Neuronal stem cell (in vitro differentiated cells): ENCODE results near the gene DCLK1.

Experiments
- DNase-seq: peaks from one replicate; pipeline ENCODE4 v3.0.0-alpha.2; 2013; ENCODE audit warnings: low spot score
- H2AFZ ChIP-seq: one replicate; pipeline ENCODE4 v1.6.1; 2013; ENCODE audit warnings: mild to moderate bottlenecking, low read length, inconsistent platforms
- H2AK5ac ChIP-seq: 2 replicates; pipeline ENCODE4 v1.6.1; 2013; ENCODE audit warnings: low read depth, mild to moderate bottlenecking, inconsistent platforms, low read length, moderate library complexity, mixed read lengths
- H2BK120ac ChIP-seq: 2 replicates; pipeline ENCODE4 v1.6.1; 2013; ENCODE audit warnings: low read depth, mild to moderate bottlenecking, inconsistent platforms, low read length, moderate library complexity, mixed read lengths
- H2BK12ac ChIP-seq: one replicate; pipeline ENCODE4 v1.6.1; 2013; ENCODE audit warnings: low read length, inconsistent platforms
- H2BK15ac ChIP-seq: 2 replicates; pipeline ENCODE4 v1.6.1; 2013; ENCODE audit warnings: mild to moderate bottlenecking, low read length, inconsistent platforms, mixed read lengths
- H2BK5ac ChIP-seq: one replicate; pipeline ENCODE4 v1.6.1; 2013; ENCODE audit warnings: inconsistent platforms, mild to moderate bottlenecking, low read length, moderate library complexity
- H3K14ac ChIP-seq: one replicate; pipeline ENCODE4 v1.6.1; 2013; ENCODE audit warnings: low read length, inconsistent platforms
- H3K18ac ChIP-seq: 2 replicates; pipeline ENCODE4 v1.6.1; 2013; ENCODE audit warnings: low read length, inconsistent platforms
- H3K23ac ChIP-seq: 2 replicates; pipeline ENCODE4 v1.6.1; 2013; ENCODE audit warnings: low read depth, mild to moderate bottlenecking, mixed read lengths, low read length, inconsistent platforms; ENCODE audit not compliant: poor library complexity
- H3K27ac ChIP-seq: replicated peaks from 3 replicates; pipeline ENCODE4 v1.5.1; 2013; ENCODE audit warnings: low read length, inconsistent platforms
- H3K27me3 ChIP-seq, 3 experiments: 2 replicates each; pipeline ENCODE4 v1.6.1; 2013; ENCODE audit warnings: low read length in 3 of 3, mild to moderate bottlenecking in 2 of 3, inconsistent platforms in 1 of 3, low read depth in 1 of 3, mixed read lengths in 1 of 3, moderate library complexity in 1 of 3; ENCODE audit not compliant: control insufficient read depth in 3 of 3, insufficient read depth in 3 of 3
- H3K36me3 ChIP-seq, 2 donors: replicated peaks in 1 of 2; 2 replicates each; pipeline ENCODE4 v1.6.1; 2013; ENCODE audit warnings: low read length in 2 of 2; ENCODE audit not compliant: control insufficient read depth in 2 of 2, insufficient read depth in 2 of 2
- H3K4ac ChIP-seq: 2 replicates; pipeline ENCODE4 v1.6.1; 2013; ENCODE audit warnings: inconsistent platforms, mild to moderate bottlenecking, low read length, moderate library complexity
- H3K4me1 ChIP-seq, 2 donors: 1 replicate in 1 of 2; 2 replicates in 1 of 2; pipeline ENCODE4 v1.6.1; 2013; ENCODE audit warnings: low read length in 2 of 2, low read depth in 1 of 2; ENCODE audit not compliant: control insufficient read depth in 2 of 2, insufficient read depth in 1 of 2
- H3K4me2 ChIP-seq: one replicate; pipeline ENCODE4 v1.6.1; 2013; ENCODE audit warnings: mild to moderate bottlenecking, low read length, inconsistent platforms; ENCODE audit not compliant: insufficient read depth, poor library complexity, severe bottlenecking
- H3K4me3 ChIP-seq, 2 donors: 2 replicates each; pipeline ENCODE4 v1.5.1; 2013; ENCODE audit warnings: low read length in 2 of 2, mild to moderate bottlenecking in 2 of 2, inconsistent platforms in 1 of 2, moderate library complexity in 1 of 2
- H3K79me1 ChIP-seq: one replicate; pipeline ENCODE4 v1.6.1; 2013; ENCODE audit warnings: low read depth, mild to moderate bottlenecking, inconsistent platforms, low read length, moderate library complexity
- H3K9ac ChIP-seq: one replicate; pipeline ENCODE4 v1.6.1; 2013; ENCODE audit warnings: mild to moderate bottlenecking, low read depth, low read length, inconsistent platforms; ENCODE audit not compliant: poor library complexity
- H3K9me3 ChIP-seq, 2 donors: replicated peaks in 1 of 2; 2 replicates each; pipeline versions ENCODE3 to v1.6.1; 2013; ENCODE audit warnings: low read length in 2 of 2, mild to moderate bottlenecking in 2 of 2, inconsistent platforms in 1 of 2, low read depth in 1 of 2, mixed read lengths in 1 of 2, moderate library complexity in 1 of 2; ENCODE audit not compliant: control insufficient read depth in 2 of 2, insufficient read depth in 1 of 2
- H4K8ac ChIP-seq: one replicate; pipeline ENCODE4 v1.6.1; 2013; ENCODE audit warnings: low read depth, mild to moderate bottlenecking, inconsistent platforms, low read length, moderate library complexity
- H4K91ac ChIP-seq: one replicate; pipeline ENCODE4 v1.6.1; 2013; ENCODE audit warnings: low read length, low read depth, mild to moderate bottlenecking, inconsistent platforms; ENCODE audit not compliant: poor library complexity
- WGBS, 2 donors: extraction: QIAGEN DNeasy Blood & Tissue Kit; methylation state at CpG; one replicate each; pipeline ENCODE4 v1.1.7; 2013; ENCODE audit warnings: missing lambda C conversion rate in 2 of 2, mixed read lengths in 1 of 2; ENCODE audit not compliant: insufficient read length in 2 of 2, insufficient replicate concordance in 1 of 2; ENCODE audit errors: extremely low coverage in 2 of 2; 5-methylcytosine and 5-hydroxymethylcytosine counted together

Gene DCLK1

GRCh38 chr13:35995136-35995535 lies 136.0 kb downstream of the DCLK1 start:
- Histone ChIP-seq H3K23ac (no peak overlapping the region), H2AK5ac (no peak overlapping the region), H4K91ac (no peak overlapping the region), H3K14ac (no peak overlapping the region), H3K27ac (no peak overlapping the region), H3K4me3 (no peak overlapping the region), H4K8ac (no peak overlapping the region), H3K27me3 (no peaks in the 10 kb centered on the region), H3K4me2 (no peak overlapping the region), H3K18ac (no peak overlapping the region), H3K9me3 (peaks cover 0 to 2% of the 10 kb centered on the region in 2 donors), H3K9ac (no peak overlapping the region), H3K36me3 (no peaks in the 10 kb centered on the region), H3K4me1 (peaks cover 3 to 6% of the 10 kb centered on the region in 2 donors), H2BK120ac (no peak overlapping the region), H2BK12ac (no peak overlapping the region), H2BK5ac (no peak overlapping the region), H2AFZ (no peak overlapping the region), H3K79me1 (no peaks in the 10 kb centered on the region), H3K4ac (no peak overlapping the region), H2BK15ac (no peak overlapping the region)
- WGBS, 2 donors: no CpG with 5 or more reads among the region's 2 CpGs
- DNase-seq: no peak

- WGBS, 2 donors: no CpG with 5 or more reads among the region's 6 CpGs
- Histone ChIP-seq H3K27ac (no peak overlapping the region), H3K4me3 (no peak overlapping the region), H3K23ac (no peak overlapping the region), H2BK120ac (no peak overlapping the region), H3K4ac (no peak overlapping the region), H3K4me1 (peaks cover 3 to 6% of the 10 kb centered on the region in 2 donors), H3K9ac (no peak overlapping the region), H4K91ac (no peak overlapping the region), H2AFZ (no peak overlapping the region), H2BK12ac (no peak overlapping the region), H3K27me3 (no peaks in the 10 kb centered on the region), H2AK5ac (no peak overlapping the region), H3K36me3 (no peaks in the 10 kb centered on the region), H3K9me3 (peaks cover 0 to 2% of the 10 kb centered on the region in 2 donors), H4K8ac (no peak overlapping the region), H2BK15ac (no peak overlapping the region), H3K18ac (no peak overlapping the region), H3K79me1 (no peaks in the 10 kb centered on the region), H3K4me2 (no peak overlapping the region), H3K14ac (no peak overlapping the region), H2BK5ac (no peak overlapping the region)
- DNase-seq: no peak
These were observed 136.8 kb downstream of the DCLK1 start for GRCh38 chr13:35994131-35994966.

GRCh38 chr13:35993686-35994085 lies 137.5 kb downstream of the DCLK1 start:
- Histone ChIP-seq H3K27ac (no peak overlapping the region), H3K14ac (no peak overlapping the region), H3K79me1 (no peaks in the 10 kb centered on the region), H3K4ac (no peak overlapping the region), H3K27me3 (no peaks in the 10 kb centered on the region), H3K4me2 (no peak overlapping the region), H3K23ac (no peak overlapping the region), H3K4me3 (no peak overlapping the region), H3K4me1 (peaks cover 3 to 6% of the 10 kb centered on the region in 2 donors), H3K18ac (no peak overlapping the region), H3K36me3 (no peaks in the 10 kb centered on the region), H2BK15ac (no peak overlapping the region), H4K91ac (no peak overlapping the region), H2AFZ (no peak overlapping the region), H3K9me3 (peaks cover 0 to 2% of the 10 kb centered on the region in 2 donors), H3K9ac (no peak overlapping the region), H2BK120ac (no peak overlapping the region), H2AK5ac (no peak overlapping the region), H2BK5ac (no peak overlapping the region), H2BK12ac (no peak overlapping the region), H4K8ac (no peak overlapping the region)
- no peak for DNase-seq
- WGBS, 2 donors: no CpG with 5 or more reads among the region's 1 CpG

- no peak overlapping the region for H3K27ac ChIP-seq
These were observed 138.2 kb downstream of the DCLK1 start for GRCh38 chr13:35992964-35993363.

More at GRCh38 chr13:35992964-35993363, 138.2 kb downstream of the DCLK1 start:
- no CpG with 5 or more reads among the region's 4 CpGs for WGBS, 2 donors
- Histone ChIP-seq H3K79me1 (no peaks in the 10 kb centered on the region), H3K36me3 (no peaks in the 10 kb centered on the region), H3K14ac (no peak overlapping the region), H3K4me3 (no peak overlapping the region), H3K27me3 (no peaks in the 10 kb centered on the region), H4K91ac (no peak overlapping the region), H3K4me1 (peaks cover 3 to 6% of the 10 kb centered on the region in 2 donors), H2AK5ac (no peak overlapping the region), H2BK15ac (no peak overlapping the region), H4K8ac (no peak overlapping the region), H3K4me2 (no peak overlapping the region), H3K9ac (no peak overlapping the region), H3K4ac (no peak overlapping the region), H2BK5ac (no peak overlapping the region), H3K9me3 (peaks cover 0 to 2% of the 10 kb centered on the region in 2 donors), H2BK12ac (no peak overlapping the region), H2BK120ac (no peak overlapping the region), H3K18ac (no peak overlapping the region), H2AFZ (no peak overlapping the region), H3K23ac (no peak overlapping the region)
- DNase-seq: no peak
